ENCODE results near the gene CNGA2. TPM values are rescaled to one million over a fixed set of nuclear protein-coding genes. Genes with fewer than 3 reads are reported as not detected.

The CNGA2 gene
- total RNA-seq, 2 donors from 2014 or later: not detected

- no peak for ATAC-seq (replicated peaks)
- Mint-ChIP-seq H3K9me3 (no peaks in the 10 kb centered on the region), H3K4me1 (no peaks in the 10 kb centered on the region), H3K4me3 (no peak overlapping the region), H3K36me3 (ENCODE audit: low read depth) (no peaks in the 10 kb centered on the region), H3K27ac (no peak overlapping the region), H3K27me3 (peaks cover 3% of the 10 kb centered on the region)
These were observed 32.4 kb upstream of the CNGA2 start for GRCh38 chrX:151702026-151702714.

GRCh38 chrX:151702741-151703340, 31.7 kb upstream of the CNGA2 start:
- no peaks in the 10 kb centered on the region for H3K36me3 Mint-ChIP-seq (ENCODE audit: low read depth)
- no peaks in the 10 kb centered on the region for H3K4me1 Mint-ChIP-seq
- H3K27me3 Mint-ChIP-seq: no peaks in the 10 kb centered on the region
- H3K4me3 Mint-ChIP-seq: no peak overlapping the region
- no peak for ATAC-seq (replicated peaks)
- H3K27ac Mint-ChIP-seq: no peak overlapping the region
- H3K9me3 Mint-ChIP-seq: no peaks in the 10 kb centered on the region

GRCh38 chrX:151703487-151703886, 31.1 kb upstream of the CNGA2 start:
- no peaks in the 10 kb centered on the region for H3K9me3 Mint-ChIP-seq
- H3K4me1 Mint-ChIP-seq: no peaks in the 10 kb centered on the region
- ATAC-seq (replicated peaks): no peak
- H3K36me3 Mint-ChIP-seq (ENCODE audit: low read depth): no peaks in the 10 kb centered on the region
- no peak overlapping the region for H3K4me3 Mint-ChIP-seq
- H3K27me3 Mint-ChIP-seq: no peaks in the 10 kb centered on the region
- no peak overlapping the region for H3K27ac Mint-ChIP-seq

- H3K9me3 Mint-ChIP-seq: no peaks in the 10 kb centered on the region
These were observed 30.4 kb upstream of the CNGA2 start for GRCh38 chrX:151704041-151704663.

GRCh38 chrX:151708821-151709220, 25.7 kb upstream of the CNGA2 start:
- no peak overlapping the region for H3K27ac Mint-ChIP-seq
- no peaks in the 10 kb centered on the region for H3K27me3 Mint-ChIP-seq
- H3K9me3 Mint-ChIP-seq: no peaks in the 10 kb centered on the region
- no peaks in the 10 kb centered on the region for H3K36me3 Mint-ChIP-seq (ENCODE audit: low read depth)
- H3K4me3 Mint-ChIP-seq: no peak overlapping the region
- no peaks in the 10 kb centered on the region for H3K4me1 Mint-ChIP-seq
- ATAC-seq (replicated peaks): no peak

More at GRCh38 chrX:151704041-151704663, 30.4 kb upstream of the CNGA2 start:
- no peak for ATAC-seq (replicated peaks)
- no peaks in the 10 kb centered on the region for H3K27me3 Mint-ChIP-seq
- no peaks in the 10 kb centered on the region for H3K4me1 Mint-ChIP-seq
- H3K36me3 Mint-ChIP-seq (ENCODE audit: low read depth): no peaks in the 10 kb centered on the region
- no peak overlapping the region for H3K27ac Mint-ChIP-seq
- H3K4me3 Mint-ChIP-seq: no peak overlapping the region

GRCh38 chrX:151710457-151710856, 24.1 kb upstream of the CNGA2 start:
- Mint-ChIP-seq H3K27ac (no peak overlapping the region), H3K27me3 (no peaks in the 10 kb centered on the region), H3K9me3 (no peaks in the 10 kb centered on the region), H3K4me1 (no peaks in the 10 kb centered on the region), H3K4me3 (no peak overlapping the region), H3K36me3 (ENCODE audit: low read depth) (no peaks in the 10 kb centered on the region)
- ATAC-seq (replicated peaks): no peak

- ATAC-seq (replicated peaks): no peak
- no peaks in the 10 kb centered on the region for H3K36me3 Mint-ChIP-seq (ENCODE audit: low read depth)
- no peaks in the 10 kb centered on the region for H3K27me3 Mint-ChIP-seq
- H3K4me3 Mint-ChIP-seq: no peak overlapping the region
- H3K9me3 Mint-ChIP-seq: no peaks in the 10 kb centered on the region
- H3K27ac Mint-ChIP-seq: no peak overlapping the region
- H3K4me1 Mint-ChIP-seq: no peaks in the 10 kb centered on the region
These were observed 23.4 kb upstream of the CNGA2 start for GRCh38 chrX:151711154-151711553.

GRCh38 chrX:151711787-151712186, 22.8 kb upstream of the CNGA2 start:
- no peak for ATAC-seq (replicated peaks)
- no peak overlapping the region for H3K27ac Mint-ChIP-seq
- peaks cover 5% of the 10 kb centered on the region for H3K27me3 Mint-ChIP-seq
- no peak overlapping the region for H3K4me3 Mint-ChIP-seq
- no peaks in the 10 kb centered on the region for H3K4me1 Mint-ChIP-seq
- no peaks in the 10 kb centered on the region for H3K9me3 Mint-ChIP-seq
- H3K36me3 Mint-ChIP-seq (ENCODE audit: low read depth): no peaks in the 10 kb centered on the region

- Mint-ChIP-seq H3K27me3 (peaks cover 6% of the 10 kb centered on the region), H3K4me1 (no peaks in the 10 kb centered on the region), H3K36me3 (ENCODE audit: low read depth) (no peaks in the 10 kb centered on the region), H3K9me3 (no peaks in the 10 kb centered on the region), H3K27ac (no peak overlapping the region), H3K4me3 (no peak overlapping the region)
- ATAC-seq (replicated peaks): no peak
These were observed 22.3 kb upstream of the CNGA2 start for GRCh38 chrX:151712253-151712652.

- H3K9me3 Mint-ChIP-seq: no peaks in the 10 kb centered on the region
- H3K4me1 Mint-ChIP-seq: no peaks in the 10 kb centered on the region
- no peak overlapping the region for H3K27ac Mint-ChIP-seq
- peaks cover 6% of the 10 kb centered on the region for H3K27me3 Mint-ChIP-seq
- ATAC-seq (replicated peaks): no peak
- no peak overlapping the region for H3K4me3 Mint-ChIP-seq
- no peaks in the 10 kb centered on the region for H3K36me3 Mint-ChIP-seq (ENCODE audit: low read depth)
These were observed 20.7 kb upstream of the CNGA2 start for GRCh38 chrX:151713849-151714248.

- H3K9me3 Mint-ChIP-seq: no peaks in the 10 kb centered on the region
- H3K36me3 Mint-ChIP-seq (ENCODE audit: low read depth): no peaks in the 10 kb centered on the region
- H3K27ac Mint-ChIP-seq: no peak overlapping the region
- no peak for ATAC-seq (replicated peaks)
- H3K4me3 Mint-ChIP-seq: no peak overlapping the region
- no peaks in the 10 kb centered on the region for H3K4me1 Mint-ChIP-seq
- H3K27me3 Mint-ChIP-seq: peaks cover 6% of the 10 kb centered on the region
These were observed 20.2 kb upstream of the CNGA2 start for GRCh38 chrX:151714362-151714761.

GRCh38 chrX:151715752-151716151, 18.8 kb upstream of the CNGA2 start, which contains the start of gene FATE1:
Gene FATE1 (plus strand): TSS chrX:151716035. CDS start chrX:151716120, 85 bp downstream.
- H3K27ac Mint-ChIP-seq: no peak within 1 kb of the TSS
- H3K36me3 Mint-ChIP-seq (ENCODE audit: low read depth): no peaks in the 10 kb centered on the region
- no peaks in the 10 kb centered on the region for H3K9me3 Mint-ChIP-seq
- no peak for ATAC-seq (replicated peaks)
- H3K27me3 Mint-ChIP-seq: peaks cover 6% of the 10 kb centered on the region
- no peak within 1 kb of the TSS for H3K4me3 Mint-ChIP-seq
- H3K4me1 Mint-ChIP-seq: no peaks in the 10 kb centered on the region

- Mint-ChIP-seq H3K9me3 (no peaks in the 10 kb centered on the region), H3K4me1 (no peaks in the 10 kb centered on the region), H3K4me3 (no peak overlapping the region), H3K27ac (no peak overlapping the region), H3K36me3 (ENCODE audit: low read depth) (no peaks in the 10 kb centered on the region), H3K27me3 (no peaks in the 10 kb centered on the region)
- ATAC-seq (replicated peaks): no peak
These were observed 12.2 kb upstream of the CNGA2 start for GRCh38 chrX:151722241-151722846.

GRCh38 chrX:151723156-151723760, 11.3 kb upstream of the CNGA2 start:
- Mint-ChIP-seq H3K4me1 (no peaks in the 10 kb centered on the region), H3K27ac (no peak overlapping the region), H3K27me3 (no peaks in the 10 kb centered on the region), H3K36me3 (ENCODE audit: low read depth) (no peaks in the 10 kb centered on the region), H3K9me3 (no peaks in the 10 kb centered on the region), H3K4me3 (no peak overlapping the region)
- ATAC-seq (replicated peaks): no peak
